OCI-LY7 (cell line): ENCODE data around the gene NME3. TPM values are rescaled to one million over a fixed set of nuclear protein-coding genes. Genes with fewer than 3 reads are reported as not detected.

Source experiments
- BruUV-seq: library from RNA; stranded (reverse); fragments of 400-500 nt; replicated peaks from 2 replicates; lab custom pipeline; 2021; lab: Mats Ljungman, UMichigan
- CTCF ChIA-PET: fragments of 300-600 bp; sonication (Branson Sonifier 250); formaldehyde crosslinking; loops from one replicate; lab custom pipeline; 2022; ENCODE audit warnings: antibody characterized with exemption; ENCODE audit not compliant: unreplicated experiment; lab: Charles Lee
- POLR2A ChIA-PET: fragments of 300-600 bp; sonication (Branson Sonifier 250); formaldehyde crosslinking; loops from one replicate; lab custom pipeline; 2022; ENCODE audit warnings: antibody characterized with exemption; lab: Charles Lee
- DNase-seq: peaks from one replicate; pipeline ENCODE4 v3.0.0-alpha.2; 2015; ENCODE audit warnings: low spot score
- H2AFZ ChIP-seq: fragments of 200-600 bp; sonication (generic), shearing (Covaris generic); 2 replicates; pipeline ENCODE4 v1.6.1; 2014; ENCODE audit warnings: mild to moderate bottlenecking, antibody characterized with exemption, low read length, moderate library complexity
- H3K27ac ChIP-seq: fragments of 200-600 bp; sonication (generic); 2 replicates; pipeline ENCODE4 v1.5.1; 2014; ENCODE audit warnings: mixed run types, low read depth, mild to moderate bottlenecking, moderate library complexity, low read length, inconsistent platforms; ENCODE audit not compliant: poor library complexity, severe bottlenecking
- H3K36me3 ChIP-seq: fragments of 200-600 bp; sonication (generic); 2 replicates; pipeline ENCODE4 v1.6.1; 2014; ENCODE audit warnings: mild to moderate bottlenecking, antibody characterized with exemption, low read length, moderate library complexity, mixed read lengths; ENCODE audit not compliant: insufficient read depth
- H3K4me1 ChIP-seq: fragments of 200-600 bp; sonication (generic); 2 replicates; pipeline ENCODE4 v1.5.1; 2014; ENCODE audit warnings: mild to moderate bottlenecking, low read length; ENCODE audit not compliant: insufficient read depth, poor library complexity, severe bottlenecking
- H3K4me2 ChIP-seq: fragments of 200-600 bp; sonication (generic); 2 replicates; pipeline ENCODE4 v1.6.1; 2014; ENCODE audit warnings: mild to moderate bottlenecking, low read length
- H3K4me3 ChIP-seq: fragments of 200-600 bp; sonication (generic); 2 replicates; pipeline ENCODE4 v1.5.1; 2014; ENCODE audit warnings: mild to moderate bottlenecking, low read depth, low read length; ENCODE audit not compliant: poor library complexity, severe bottlenecking
- H3K79me2 ChIP-seq: fragments of 200-600 bp; sonication (generic); 2 replicates; pipeline ENCODE4 v1.6.1; 2016; ENCODE audit warnings: low read depth, mild to moderate bottlenecking, low read length, moderate library complexity, mixed read lengths; ENCODE audit not compliant: insufficient read depth
- H3K9me2 ChIP-seq: fragments of 200-600 bp; sonication (generic); 2 replicates; pipeline ENCODE4 v1.6.1; 2016; ENCODE audit warnings: mild to moderate bottlenecking, low read length, mixed read lengths; ENCODE audit not compliant: insufficient read depth
- H3K9me3 ChIP-seq: fragments of 200-600 bp; sonication (generic); 2 replicates; pipeline ENCODE4 v1.6.1; 2014; ENCODE audit warnings: mild to moderate bottlenecking, mixed run types, low read length, mixed read lengths
- H4K20me1 ChIP-seq: fragments of 200-600 bp; sonication (generic); 2 replicates; pipeline ENCODE4 v1.6.1; 2014; ENCODE audit warnings: mild to moderate bottlenecking, antibody characterized with exemption, low read length, moderate library complexity, mixed read lengths; ENCODE audit not compliant: insufficient read depth
- CTCF ChIP-seq: fragments of 200-600 bp; sonication (generic); conservative IDR thresholded peaks from 2 replicates; pipeline ENCODE4 v1.5.1; 2014; ENCODE audit warnings: mild to moderate bottlenecking, antibody characterized with exemption, low read length, moderate library complexity, mixed read lengths
- EZH2phosphoT487 ChIP-seq: fragments of 200-600 bp; sonication (generic); IDR thresholded peaks from 2 replicates; pipeline ENCODE4 v1.6.1; 2018; ENCODE audit warnings: low read depth, borderline replicate concordance, mild to moderate bottlenecking, mixed run types, antibody characterized with exemption, low read length, moderate library complexity, mixed read lengths
- intact Hi-C: fragments of 100-400 bp; cut with micrococcal nuclease; formaldehyde crosslinking; loops from one replicate; pipeline ENCODE4 v1.10.0; 2022; ENCODE audit not compliant: unreplicated experiment
- total RNA-seq, 2 experiments: library from RNA; depleted of rRNA in 1 of 2; stranded (reverse); fragments of >200 nt in 1 of 2; shearing (Covaris generic) in 1 of 2; gene quantifications; 2 replicates each; pipeline ENCODE4 v1.2.3, GENCODE V29; 2014 to 2022

The NME3 gene
- total RNA-seq, 2 experiments from 2014 or later, result 34.8 to 54.5 TPM

GRCh38 chr16:1778200-1779179 is 7.1 kb upstream of the NME3 start:
- DNase-seq, result no peak
- CTCF ChIA-PET, result no interaction called here
- no TSS peak for BruUV-seq
- intact Hi-C loops, result no loop called here
- Histone ChIP-seq H3K36me3 (peaks cover 55% of the 10 kb centered on the region), H3K9me2 (no peaks in the 10 kb centered on the region), H3K4me1 (peaks cover 19% of the 10 kb centered on the region), H3K4me3 (no peak overlapping the region), H3K27ac (no peak overlapping the region), H4K20me1 (no peaks in the 10 kb centered on the region), H2AFZ (no peak overlapping the region), H3K79me2 (peaks cover 18% of the 10 kb centered on the region), H3K9me3 (no peaks in the 10 kb centered on the region), H3K4me2 (no peak overlapping the region)
- TF ChIP-seq EZH2phosphoT487, result no peak
- no peak for TF ChIP-seq CTCF
- POLR2A ChIA-PET, result no interaction called here

DNA sequence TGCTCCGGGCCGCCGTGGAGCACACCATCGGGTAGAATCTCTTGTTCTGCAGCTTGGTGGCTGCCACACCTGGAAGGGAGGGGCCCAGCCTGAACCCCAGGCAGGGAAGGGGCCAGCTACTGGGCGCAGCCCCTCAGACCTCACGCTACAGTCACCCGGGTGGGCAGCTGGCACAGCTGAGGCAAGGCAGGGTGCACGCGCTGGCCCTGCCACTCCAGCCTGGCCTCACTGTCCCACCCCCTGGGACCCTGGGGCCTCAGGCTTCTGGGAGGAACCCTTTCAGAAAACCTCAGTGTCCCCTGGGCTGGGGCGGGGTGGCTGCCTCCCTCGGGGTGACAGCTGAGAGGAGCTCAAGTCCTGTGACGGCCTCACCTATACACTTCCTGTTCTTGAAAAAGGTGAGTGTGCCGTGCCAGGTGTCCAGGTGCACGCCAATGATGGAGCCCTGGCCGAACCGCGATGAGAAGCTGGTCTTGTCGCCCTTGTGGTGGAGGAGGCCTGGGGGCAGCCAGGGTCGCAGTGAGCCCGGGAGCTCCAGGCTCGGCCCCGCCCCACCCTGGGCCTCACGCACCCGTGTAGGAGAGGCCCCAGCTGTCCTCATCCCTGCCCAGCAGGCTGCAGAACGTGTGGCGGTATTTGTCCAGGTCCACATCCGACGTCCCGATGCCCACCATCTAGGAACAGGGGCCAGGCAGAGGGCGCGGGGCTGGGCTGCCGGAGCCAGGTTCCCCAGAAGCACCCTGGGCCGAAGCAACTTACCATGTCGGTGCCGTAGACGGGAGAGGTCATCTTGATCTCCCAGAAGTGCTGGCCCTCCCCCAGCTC is 6.2 kb upstream of the NME3 start:
- no peak overlapping the region for H2AFZ ChIP-seq
- no TSS peak for BruUV-seq
- no peak for DNase-seq
- H3K4me3 ChIP-seq, result no peak overlapping the region
- CTCF ChIA-PET, result no interaction called here
- H3K4me2 ChIP-seq, result no peak overlapping the region
- H3K4me1 ChIP-seq, result peaks cover 19% of the 10 kb centered on the region
- H3K36me3 ChIP-seq, result peaks cover 58% of the 10 kb centered on the region
- no peaks in the 10 kb centered on the region for H3K9me2 ChIP-seq
- POLR2A ChIA-PET, result no interaction called here
- TF ChIP-seq EZH2phosphoT487 (no peak), CTCF (no peak)
- no peaks in the 10 kb centered on the region for H4K20me1 ChIP-seq
- no peaks in the 10 kb centered on the region for H3K9me3 ChIP-seq
- H3K79me2 ChIP-seq, result peaks cover 17% of the 10 kb centered on the region; the same call in 1 of the 2 replicates
- no peak overlapping the region for H3K27ac ChIP-seq
- intact Hi-C loops, result no loop called here
